ENCODE measurements around the gene DNAH8. TPM values are rescaled to one million over a fixed set of nuclear protein-coding genes. Genes with fewer than 3 reads are reported as not detected.

Gene DNAH8
- total RNA-seq, 1 experiment from 2014 or later = not detected

DNA sequence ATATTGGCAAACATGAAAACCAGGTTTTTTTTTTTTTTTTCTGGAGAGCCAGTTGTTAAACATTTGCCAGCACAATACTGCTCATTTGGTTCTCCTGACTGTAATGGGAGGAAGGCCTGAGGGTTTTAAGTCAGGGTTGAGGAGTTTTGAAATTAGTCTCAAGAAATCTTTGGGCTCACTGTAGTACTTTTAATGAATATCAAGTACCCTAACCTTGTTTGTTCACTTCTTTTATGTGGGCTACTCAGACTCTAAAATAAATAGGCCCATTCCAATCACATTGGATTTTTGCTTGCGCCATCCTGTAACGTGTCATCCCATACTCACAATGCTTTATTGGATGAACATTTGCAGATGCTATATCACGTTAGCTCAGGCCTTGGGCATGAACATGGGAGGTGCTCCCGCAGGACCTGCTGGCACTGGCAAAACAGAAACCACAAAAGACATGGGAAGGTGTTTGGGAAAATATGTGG lies 146.9 kb downstream of the DNAH8 start:
- in situ Hi-C loops (cut with HindIII; ENCODE audit: low pct_unique_long_range_greater_than_20kb, low sequenced_read_pairs) = no loop called here
- DNase-seq (ENCODE audit: low read depth, low spot score) (no peak), ATAC-seq (no peak)
- CTCF ChIA-PET = interaction anchor here (0.6 kb wide), 1 partner anchor 58 kb away, joined by 5 read pairs; no protein-coding TSS in a partner anchor
- intact Hi-C loops (cut with micrococcal nuclease; ENCODE audit: unreplicated experiment) = no loop called here
- H3K36me3 ChIP-seq (ENCODE audit: control insufficient read depth, insufficient read depth, low read length) = no peaks in the 10 kb centered on the region
- no peak overlapping the region for H3K4me3 ChIP-seq (ENCODE audit: low read depth in 2 of 2, low read length in 2 of 2)
- peaks cover 23% of the 10 kb centered on the region for H3K27me3 ChIP-seq (ENCODE audit: control insufficient read depth, insufficient read depth, low read length)
- H3K4me1 ChIP-seq (ENCODE audit: control insufficient read depth, insufficient read depth, low read length) = no peaks in the 10 kb centered on the region
- TF ChIP-seq, protein P1, sequence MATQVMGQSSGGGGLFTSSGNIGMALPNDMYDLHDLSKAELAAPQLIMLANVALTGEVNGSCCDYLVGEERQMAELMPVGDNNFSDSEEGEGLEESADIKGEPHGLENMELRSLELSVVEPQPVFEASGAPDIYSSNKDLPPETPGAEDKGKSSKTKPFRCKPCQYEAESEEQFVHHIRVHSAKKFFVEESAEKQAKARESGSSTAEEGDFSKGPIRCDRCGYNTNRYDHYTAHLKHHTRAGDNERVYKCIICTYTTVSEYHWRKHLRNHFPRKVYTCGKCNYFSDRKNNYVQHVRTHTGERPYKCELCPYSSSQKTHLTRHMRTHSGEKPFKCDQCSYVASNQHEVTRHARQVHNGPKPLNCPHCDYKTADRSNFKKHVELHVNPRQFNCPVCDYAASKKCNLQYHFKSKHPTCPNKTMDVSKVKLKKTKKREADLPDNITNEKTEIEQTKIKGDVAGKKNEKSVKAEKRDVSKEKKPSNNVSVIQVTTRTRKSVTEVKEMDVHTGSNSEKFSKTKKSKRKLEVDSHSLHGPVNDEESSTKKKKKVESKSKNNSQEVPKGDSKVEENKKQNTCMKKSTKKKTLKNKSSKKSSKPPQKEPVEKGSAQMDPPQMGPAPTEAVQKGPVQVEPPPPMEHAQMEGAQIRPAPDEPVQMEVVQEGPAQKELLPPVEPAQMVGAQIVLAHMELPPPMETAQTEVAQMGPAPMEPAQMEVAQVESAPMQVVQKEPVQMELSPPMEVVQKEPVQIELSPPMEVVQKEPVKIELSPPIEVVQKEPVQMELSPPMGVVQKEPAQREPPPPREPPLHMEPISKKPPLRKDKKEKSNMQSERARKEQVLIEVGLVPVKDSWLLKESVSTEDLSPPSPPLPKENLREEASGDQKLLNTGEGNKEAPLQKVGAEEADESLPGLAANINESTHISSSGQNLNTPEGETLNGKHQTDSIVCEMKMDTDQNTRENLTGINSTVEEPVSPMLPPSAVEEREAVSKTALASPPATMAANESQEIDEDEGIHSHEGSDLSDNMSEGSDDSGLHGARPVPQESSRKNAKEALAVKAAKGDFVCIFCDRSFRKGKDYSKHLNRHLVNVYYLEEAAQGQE (IDR thresholded peaks at IDR 0.05; ENCODE audit: insufficient read depth in 1 of 2, low read depth in 2 of 2, low read length in 1 of 2) = no peak
- TF ChIP-seq SIN3A (IDR thresholded peaks at IDR 0.05; ENCODE audit: borderline replicate concordance, insufficient read depth, low read depth, low read length) (no peak), TCF7L2 (IDR thresholded peaks at IDR 0.05; ENCODE audit: low read depth, low read length) (no peak)
- TF ChIP-seq, protein P2, sequence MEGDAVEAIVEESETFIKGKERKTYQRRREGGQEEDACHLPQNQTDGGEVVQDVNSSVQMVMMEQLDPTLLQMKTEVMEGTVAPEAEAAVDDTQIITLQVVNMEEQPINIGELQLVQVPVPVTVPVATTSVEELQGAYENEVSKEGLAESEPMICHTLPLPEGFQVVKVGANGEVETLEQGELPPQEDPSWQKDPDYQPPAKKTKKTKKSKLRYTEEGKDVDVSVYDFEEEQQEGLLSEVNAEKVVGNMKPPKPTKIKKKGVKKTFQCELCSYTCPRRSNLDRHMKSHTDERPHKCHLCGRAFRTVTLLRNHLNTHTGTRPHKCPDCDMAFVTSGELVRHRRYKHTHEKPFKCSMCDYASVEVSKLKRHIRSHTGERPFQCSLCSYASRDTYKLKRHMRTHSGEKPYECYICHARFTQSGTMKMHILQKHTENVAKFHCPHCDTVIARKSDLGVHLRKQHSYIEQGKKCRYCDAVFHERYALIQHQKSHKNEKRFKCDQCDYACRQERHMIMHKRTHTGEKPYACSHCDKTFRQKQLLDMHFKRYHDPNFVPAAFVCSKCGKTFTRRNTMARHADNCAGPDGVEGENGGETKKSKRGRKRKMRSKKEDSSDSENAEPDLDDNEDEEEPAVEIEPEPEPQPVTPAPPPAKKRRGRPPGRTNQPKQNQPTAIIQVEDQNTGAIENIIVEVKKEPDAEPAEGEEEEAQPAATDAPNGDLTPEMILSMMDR (IDR thresholded peaks at IDR 0.05) = no peak
- BruUV-seq (replicated peaks) = no TSS peak
- POLR2A ChIA-PET = no interaction called here
- no peak overlapping the region for H3K27ac ChIP-seq (ENCODE audit: low read length)
- H3K9me3 ChIP-seq (ENCODE audit: control insufficient read depth, insufficient read depth, low read depth, low read length) = no peaks in the 10 kb centered on the region

GRCh38 chr6:38865521-38866174 lies 150.5 kb downstream of the DNAH8 start:
- H3K4me1 ChIP-seq (ENCODE audit: control insufficient read depth, insufficient read depth, low read length) = no peaks in the 10 kb centered on the region
- in situ Hi-C loops (cut with HindIII; ENCODE audit: low pct_unique_long_range_greater_than_20kb, low sequenced_read_pairs) = no loop called here
- DNase-seq (ENCODE audit: low read depth, low spot score) = no peak
- BruUV-seq (replicated peaks) = no TSS peak
- H3K27ac ChIP-seq (ENCODE audit: low read length) = no peak overlapping the region
- no peak for TF ChIP-seq TCF7L2 (IDR thresholded peaks at IDR 0.05; ENCODE audit: low read depth, low read length)
- no peaks in the 10 kb centered on the region for H3K36me3 ChIP-seq (ENCODE audit: control insufficient read depth, insufficient read depth, low read length)
- ChIA-PET CTCF (no interaction called here), POLR2A (no interaction called here)
- H3K27me3 ChIP-seq (ENCODE audit: control insufficient read depth, insufficient read depth, low read length) = peaks cover 18% of the 10 kb centered on the region
- intact Hi-C loops (cut with micrococcal nuclease; ENCODE audit: unreplicated experiment) = no loop called here
- no peak overlapping the region for H3K4me3 ChIP-seq (ENCODE audit: low read depth in 2 of 2, low read length in 2 of 2)
- no peaks in the 10 kb centered on the region for H3K9me3 ChIP-seq (ENCODE audit: control insufficient read depth, insufficient read depth, low read depth, low read length)
- no peak for ATAC-seq

GRCh38 chr6:38867726-38868125 lies 152.6 kb downstream of the DNAH8 start:
- Histone ChIP-seq H3K27me3 (ENCODE audit: control insufficient read depth, insufficient read depth, low read length) (peaks cover 14% of the 10 kb centered on the region), H3K4me1 (ENCODE audit: control insufficient read depth, insufficient read depth, low read length) (no peaks in the 10 kb centered on the region), H3K36me3 (ENCODE audit: control insufficient read depth, insufficient read depth, low read length) (no peaks in the 10 kb centered on the region), H3K9me3 (ENCODE audit: control insufficient read depth, insufficient read depth, low read depth, low read length) (no peaks in the 10 kb centered on the region), H3K27ac (ENCODE audit: low read length) (no peak overlapping the region), H3K4me3 (ENCODE audit: low read depth in 2 of 2, low read length in 2 of 2) (no peak overlapping the region)
- TF ChIP-seq, protein P1 (IDR thresholded peaks at IDR 0.05; ENCODE audit: insufficient read depth in 1 of 2, low read depth in 2 of 2, low read length in 1 of 2) = no peak
- no peak for TF ChIP-seq POLR2AphosphoS5 (IDR thresholded peaks at IDR 0.05; ENCODE audit: low read depth, low read length)
- TF ChIP-seq TCF7L2 (IDR thresholded peaks at IDR 0.05; ENCODE audit: low read depth, low read length) = no peak
- no peak for TF ChIP-seq SIN3A (IDR thresholded peaks at IDR 0.05; ENCODE audit: borderline replicate concordance, insufficient read depth, low read depth, low read length)
- TF ChIP-seq, protein P2 (IDR thresholded peaks at IDR 0.05) = no peak
- intact Hi-C loops (cut with micrococcal nuclease; ENCODE audit: unreplicated experiment) = no loop called here
- POLR2A ChIA-PET = no interaction called here
- DNase-seq (ENCODE audit: low read depth, low spot score) (no peak), ATAC-seq (no peak)
- in situ Hi-C loops (cut with HindIII; ENCODE audit: low pct_unique_long_range_greater_than_20kb, low sequenced_read_pairs) = no loop called here
- no TSS peak for BruUV-seq (replicated peaks)
- CTCF ChIA-PET = no interaction called here

All from Panc1 (cell line).